ENCODE results near the gene SLC47A2.

SLC47A2 gene

DNA sequence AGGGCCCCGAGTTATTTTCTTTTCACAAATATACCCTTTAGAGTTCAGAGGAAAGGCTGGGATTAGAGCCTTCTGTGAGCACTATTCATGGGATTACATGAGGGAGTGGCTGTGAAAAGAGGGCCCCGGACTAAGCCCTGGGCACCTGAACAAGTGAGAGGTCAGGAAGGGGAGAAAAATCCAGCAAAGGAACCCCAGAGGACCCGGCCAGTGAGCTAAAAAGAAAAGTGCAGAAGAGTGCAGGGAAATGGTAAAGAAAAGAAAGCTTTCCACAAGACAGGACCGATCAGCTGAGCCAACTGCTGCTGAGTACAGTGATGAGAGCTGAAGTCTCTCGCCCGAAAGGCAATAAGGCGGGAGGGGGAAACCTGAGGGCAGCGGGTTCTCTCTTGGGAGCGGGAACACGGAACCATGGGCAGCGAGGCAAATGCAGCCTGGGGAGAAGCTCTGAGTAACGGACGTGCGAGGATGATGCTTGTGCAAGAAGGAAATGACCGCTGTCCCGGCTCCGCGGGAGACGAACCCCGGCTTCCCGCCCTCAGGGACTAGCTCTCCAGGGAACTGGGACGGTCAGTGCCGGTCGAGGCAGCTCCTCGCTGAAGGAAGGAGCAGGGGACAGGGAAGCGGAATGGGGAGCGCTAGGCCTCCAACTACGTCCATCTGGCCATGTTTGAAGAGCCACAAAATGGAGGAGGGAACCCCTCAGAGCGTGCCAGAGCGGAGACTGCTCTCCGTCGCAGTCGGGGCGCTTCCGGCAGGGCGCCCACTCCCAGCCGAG is 68.5 kb downstream of the SLC47A2 start:
- TF ChIP-seq, protein P1, sequence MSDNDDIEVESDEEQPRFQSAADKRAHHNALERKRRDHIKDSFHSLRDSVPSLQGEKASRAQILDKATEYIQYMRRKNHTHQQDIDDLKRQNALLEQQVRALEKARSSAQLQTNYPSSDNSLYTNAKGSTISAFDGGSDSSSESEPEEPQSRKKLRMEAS (IDR thresholded peaks at IDR 0.05): peak; percentile 50
- TF ChIP-seq ZBTB7A (IDR thresholded peaks at IDR 0.05; ENCODE audit: low read depth) (no peak), FOXM1 (IDR thresholded peaks at IDR 0.05; ENCODE audit: borderline replicate concordance, low read depth) (peak; percentile 7; the same call in 1 of the 2 replicates), CREB1 (IDR thresholded peaks at IDR 0.05; ENCODE audit: low read depth) (no peak), NFIC (IDR thresholded peaks at IDR 0.05) (no peak), TAF1 (IDR thresholded peaks at IDR 0.05; ENCODE audit: low read depth) (no peak), CEBPB (IDR thresholded peaks at IDR 0.05) (0 out of 2 replicates have a peak, but pooled peaks have one; percentile 19), TEAD4 (IDR thresholded peaks at IDR 0.05) (no peak), YY1 (IDR thresholded peaks at IDR 0.05; ENCODE audit: low read depth) (peak; percentile 83), TCF12 (IDR thresholded peaks at IDR 0.05; ENCODE audit: low read depth) (no peak)

DNA sequence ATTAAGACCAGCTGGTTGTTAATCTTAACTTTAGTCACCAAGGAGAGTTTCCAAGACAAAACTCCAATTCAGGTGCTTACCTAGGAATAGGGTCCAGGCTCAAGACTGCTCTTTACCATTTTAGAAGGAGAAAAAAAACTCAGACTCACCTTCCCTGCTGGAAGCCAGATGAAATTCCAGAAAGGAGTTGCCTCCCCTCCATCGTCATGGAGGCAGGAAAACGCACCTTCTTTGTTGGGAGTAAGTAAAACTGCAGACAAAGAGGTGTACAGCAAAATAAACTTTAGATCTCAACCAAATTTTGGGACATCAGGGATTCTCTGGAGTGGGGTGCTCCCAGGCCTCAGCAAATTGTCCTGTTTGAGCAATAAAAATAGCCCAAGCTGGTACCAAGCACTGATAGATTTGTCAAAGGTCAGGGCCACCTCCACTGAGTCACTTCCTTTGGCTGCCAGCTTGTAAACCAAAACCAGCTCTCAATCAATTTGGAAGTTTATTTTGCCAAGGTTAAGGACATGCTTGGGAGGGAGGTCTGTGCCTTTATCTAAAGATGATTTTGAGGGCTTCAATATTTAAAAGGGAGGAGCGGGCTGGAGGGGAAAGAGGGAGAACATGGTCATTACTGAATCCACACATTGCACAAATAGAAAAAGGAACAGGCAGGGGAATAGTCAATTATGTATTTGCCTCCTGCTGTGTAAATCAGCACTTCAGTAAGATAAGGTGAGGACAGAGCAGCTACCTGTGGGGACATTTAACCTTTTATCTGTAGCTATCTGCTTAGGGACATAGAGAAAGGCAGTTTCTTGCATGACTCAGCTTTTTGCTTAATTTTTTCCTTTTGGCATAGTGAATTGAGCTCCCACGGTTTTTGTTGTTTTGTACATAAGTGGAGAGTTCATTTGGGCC is 69.3 kb downstream of the SLC47A2 start:
- TF ChIP-seq TCF12 (IDR thresholded peaks at IDR 0.05; ENCODE audit: low read depth) (peak; percentile 74), CEBPB (IDR thresholded peaks at IDR 0.05) (no peak), NFIC (IDR thresholded peaks at IDR 0.05) (peak; percentile 60), FOXM1 (IDR thresholded peaks at IDR 0.05; ENCODE audit: borderline replicate concordance, low read depth) (peak; percentile 37; the same call in 1 of the 2 replicates), RAD21 (IDR thresholded peaks at IDR 0.05; ENCODE audit: low read depth) (0 out of 2 replicates have a peak, but pooled peaks have one; percentile 1), YY1 (IDR thresholded peaks at IDR 0.05; ENCODE audit: low read depth) (0 out of 2 replicates have a peak, but pooled peaks have one; percentile 15), EP300 (IDR thresholded peaks at IDR 0.05; ENCODE audit: borderline replicate concordance) (peak; percentile 58), CREB1 (IDR thresholded peaks at IDR 0.05; ENCODE audit: low read depth) (no peak), TAF1 (IDR thresholded peaks at IDR 0.05; ENCODE audit: low read depth) (no peak), ZBTB7A (IDR thresholded peaks at IDR 0.05; ENCODE audit: low read depth) (0 out of 2 replicates have a peak, but pooled peaks have one; percentile 32)
- TF ChIP-seq, protein P1 (IDR thresholded peaks at IDR 0.05): peak; percentile 17

DNA sequence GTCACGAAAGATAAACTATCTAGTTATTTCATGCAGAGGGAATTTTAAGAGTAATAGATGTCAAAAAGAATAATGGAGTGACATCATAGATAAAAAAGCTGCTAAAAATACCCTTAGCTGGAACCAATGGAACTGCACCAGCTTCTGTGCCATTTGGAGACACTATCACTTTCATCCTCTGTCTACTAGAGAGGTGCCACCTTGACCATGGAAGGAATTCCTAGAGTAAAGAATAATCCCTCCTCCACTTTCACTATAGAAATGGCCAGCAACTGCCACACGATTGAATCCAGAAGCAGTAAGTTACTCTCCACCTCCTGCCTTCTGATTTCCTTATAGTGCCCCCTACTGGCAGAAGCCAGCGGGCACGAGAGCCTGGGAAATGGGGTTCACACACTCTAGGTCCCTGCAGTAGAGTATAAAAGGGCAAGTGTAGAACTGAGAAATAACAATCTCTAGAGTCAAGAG is 70.6 kb downstream of the SLC47A2 start:
- TF ChIP-seq, protein P1 (IDR thresholded peaks at IDR 0.05): no peak
- TF ChIP-seq CREB1 (IDR thresholded peaks at IDR 0.05; ENCODE audit: low read depth) (no peak), RAD21 (IDR thresholded peaks at IDR 0.05; ENCODE audit: low read depth) (peak; percentile 68)

DNA sequence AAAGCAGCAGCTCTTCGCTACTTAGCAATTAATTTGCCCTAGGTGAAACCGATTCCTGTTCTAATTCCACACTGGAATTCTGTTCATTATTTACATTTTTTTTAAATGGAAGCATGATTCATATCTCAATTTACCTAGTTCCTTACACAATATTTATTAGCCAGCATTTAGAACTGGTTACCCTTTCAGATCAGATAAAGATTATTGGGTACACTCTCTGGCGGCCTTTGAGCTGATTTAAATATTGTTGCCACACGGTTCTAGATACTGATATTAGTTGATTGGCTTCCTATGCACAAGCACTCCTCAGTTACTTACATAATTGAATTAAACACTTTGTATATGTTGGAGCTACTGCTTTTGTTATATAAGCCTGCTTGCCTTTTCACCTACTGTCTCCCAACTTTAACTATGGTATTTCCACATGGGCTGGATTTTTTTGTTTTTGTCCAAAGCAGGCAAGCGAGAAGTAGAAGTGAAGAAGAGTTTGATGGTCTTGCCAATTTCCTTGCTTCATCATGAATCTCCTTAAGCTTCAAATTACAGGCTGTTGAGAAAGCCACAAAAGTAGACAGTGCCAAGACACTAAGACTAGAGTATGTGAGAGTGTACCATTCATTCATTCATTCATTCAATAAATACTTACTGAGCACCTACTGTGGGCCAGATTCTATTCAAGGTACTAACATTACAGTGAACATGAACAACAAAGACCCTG is 71.7 kb downstream of the SLC47A2 start:
- TF ChIP-seq EGR1 (IDR thresholded peaks at IDR 0.05): no peak
- TF ChIP-seq ZBTB7A (IDR thresholded peaks at IDR 0.05; ENCODE audit: low read depth): no peak
- TF ChIP-seq NFIC (IDR thresholded peaks at IDR 0.05): no peak
- TF ChIP-seq, protein P1 (IDR thresholded peaks at IDR 0.05): no peak
- no peak for TF ChIP-seq RAD21 (IDR thresholded peaks at IDR 0.05; ENCODE audit: low read depth)
- TF ChIP-seq CEBPB (IDR thresholded peaks at IDR 0.05): no peak
- TF ChIP-seq TEAD4 (IDR thresholded peaks at IDR 0.05): no peak
- TF ChIP-seq, protein P2, sequence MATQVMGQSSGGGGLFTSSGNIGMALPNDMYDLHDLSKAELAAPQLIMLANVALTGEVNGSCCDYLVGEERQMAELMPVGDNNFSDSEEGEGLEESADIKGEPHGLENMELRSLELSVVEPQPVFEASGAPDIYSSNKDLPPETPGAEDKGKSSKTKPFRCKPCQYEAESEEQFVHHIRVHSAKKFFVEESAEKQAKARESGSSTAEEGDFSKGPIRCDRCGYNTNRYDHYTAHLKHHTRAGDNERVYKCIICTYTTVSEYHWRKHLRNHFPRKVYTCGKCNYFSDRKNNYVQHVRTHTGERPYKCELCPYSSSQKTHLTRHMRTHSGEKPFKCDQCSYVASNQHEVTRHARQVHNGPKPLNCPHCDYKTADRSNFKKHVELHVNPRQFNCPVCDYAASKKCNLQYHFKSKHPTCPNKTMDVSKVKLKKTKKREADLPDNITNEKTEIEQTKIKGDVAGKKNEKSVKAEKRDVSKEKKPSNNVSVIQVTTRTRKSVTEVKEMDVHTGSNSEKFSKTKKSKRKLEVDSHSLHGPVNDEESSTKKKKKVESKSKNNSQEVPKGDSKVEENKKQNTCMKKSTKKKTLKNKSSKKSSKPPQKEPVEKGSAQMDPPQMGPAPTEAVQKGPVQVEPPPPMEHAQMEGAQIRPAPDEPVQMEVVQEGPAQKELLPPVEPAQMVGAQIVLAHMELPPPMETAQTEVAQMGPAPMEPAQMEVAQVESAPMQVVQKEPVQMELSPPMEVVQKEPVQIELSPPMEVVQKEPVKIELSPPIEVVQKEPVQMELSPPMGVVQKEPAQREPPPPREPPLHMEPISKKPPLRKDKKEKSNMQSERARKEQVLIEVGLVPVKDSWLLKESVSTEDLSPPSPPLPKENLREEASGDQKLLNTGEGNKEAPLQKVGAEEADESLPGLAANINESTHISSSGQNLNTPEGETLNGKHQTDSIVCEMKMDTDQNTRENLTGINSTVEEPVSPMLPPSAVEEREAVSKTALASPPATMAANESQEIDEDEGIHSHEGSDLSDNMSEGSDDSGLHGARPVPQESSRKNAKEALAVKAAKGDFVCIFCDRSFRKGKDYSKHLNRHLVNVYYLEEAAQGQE (IDR thresholded peaks at IDR 0.05; ENCODE audit: low read depth): no peak
- no peak for TF ChIP-seq TAF1 (IDR thresholded peaks at IDR 0.05; ENCODE audit: low read depth)
- TF ChIP-seq CREB1 (IDR thresholded peaks at IDR 0.05; ENCODE audit: low read depth): no peak

DNA sequence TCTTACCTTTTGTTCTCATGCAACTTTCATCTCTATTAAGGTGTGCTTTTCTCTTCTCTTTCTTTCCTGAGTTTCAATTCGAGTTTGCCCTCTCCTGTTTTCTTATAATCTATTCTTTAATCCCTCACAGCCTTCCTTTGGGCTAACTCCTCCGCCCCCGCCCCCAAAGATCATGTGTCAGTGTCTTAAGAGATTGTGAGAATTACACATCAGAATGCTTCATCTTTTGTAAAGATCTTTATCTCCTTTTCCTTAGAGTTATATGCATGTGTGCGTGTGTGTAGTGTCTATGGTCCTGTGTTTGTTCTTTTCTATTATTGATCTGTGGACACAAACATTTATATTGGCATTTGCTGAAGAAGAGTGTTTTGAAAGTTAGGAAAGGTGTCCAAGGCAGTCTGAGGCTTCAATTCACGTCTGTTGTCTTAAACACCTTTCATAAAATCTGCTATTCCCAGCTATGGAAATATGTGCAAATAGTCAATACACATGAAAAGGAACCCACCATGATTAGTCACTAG is 74.0 kb downstream of the SLC47A2 start:
- no peak for TF ChIP-seq TEAD4 (IDR thresholded peaks at IDR 0.05)
- no peak for TF ChIP-seq CREB1 (IDR thresholded peaks at IDR 0.05; ENCODE audit: low read depth)
- TF ChIP-seq ZBTB7A (IDR thresholded peaks at IDR 0.05; ENCODE audit: low read depth): no peak
- no peak for TF ChIP-seq CEBPB (IDR thresholded peaks at IDR 0.05)
- TF ChIP-seq, protein P2 (IDR thresholded peaks at IDR 0.05; ENCODE audit: low read depth): no peak
- TF ChIP-seq NFIC (IDR thresholded peaks at IDR 0.05): no peak
- TF ChIP-seq TAF1 (IDR thresholded peaks at IDR 0.05; ENCODE audit: low read depth): no peak
- no peak for TF ChIP-seq FOXM1 (IDR thresholded peaks at IDR 0.05; ENCODE audit: borderline replicate concordance, low read depth)
- no peak for TF ChIP-seq RAD21 (IDR thresholded peaks at IDR 0.05; ENCODE audit: low read depth)
- TF ChIP-seq, protein P3, sequence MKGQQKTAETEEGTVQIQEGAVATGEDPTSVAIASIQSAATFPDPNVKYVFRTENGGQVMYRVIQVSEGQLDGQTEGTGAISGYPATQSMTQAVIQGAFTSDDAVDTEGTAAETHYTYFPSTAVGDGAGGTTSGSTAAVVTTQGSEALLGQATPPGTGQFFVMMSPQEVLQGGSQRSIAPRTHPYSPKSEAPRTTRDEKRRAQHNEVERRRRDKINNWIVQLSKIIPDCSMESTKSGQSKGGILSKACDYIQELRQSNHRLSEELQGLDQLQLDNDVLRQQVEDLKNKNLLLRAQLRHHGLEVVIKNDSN (IDR thresholded peaks at IDR 0.05): no peak
- TF ChIP-seq YY1 (IDR thresholded peaks at IDR 0.05; ENCODE audit: low read depth): no peak
- TF ChIP-seq, protein P1 (IDR thresholded peaks at IDR 0.05): no peak
- TF ChIP-seq TCF12 (IDR thresholded peaks at IDR 0.05; ENCODE audit: low read depth): no peak
- TF ChIP-seq EP300 (IDR thresholded peaks at IDR 0.05; ENCODE audit: borderline replicate concordance): no peak
- TF ChIP-seq EGR1 (IDR thresholded peaks at IDR 0.05): no peak
